ENCODE data around the gene GNAL. TPM values are rescaled to one million over a fixed set of nuclear protein-coding genes. Genes with fewer than 3 reads are reported as not detected.
A peak's percentile ranks its signal among the peaks of the same experiment; 100 is the strongest.

The GNAL gene
- total RNA-seq, 1 experiment from 2014 or later, result 24.0 TPM

DNA sequence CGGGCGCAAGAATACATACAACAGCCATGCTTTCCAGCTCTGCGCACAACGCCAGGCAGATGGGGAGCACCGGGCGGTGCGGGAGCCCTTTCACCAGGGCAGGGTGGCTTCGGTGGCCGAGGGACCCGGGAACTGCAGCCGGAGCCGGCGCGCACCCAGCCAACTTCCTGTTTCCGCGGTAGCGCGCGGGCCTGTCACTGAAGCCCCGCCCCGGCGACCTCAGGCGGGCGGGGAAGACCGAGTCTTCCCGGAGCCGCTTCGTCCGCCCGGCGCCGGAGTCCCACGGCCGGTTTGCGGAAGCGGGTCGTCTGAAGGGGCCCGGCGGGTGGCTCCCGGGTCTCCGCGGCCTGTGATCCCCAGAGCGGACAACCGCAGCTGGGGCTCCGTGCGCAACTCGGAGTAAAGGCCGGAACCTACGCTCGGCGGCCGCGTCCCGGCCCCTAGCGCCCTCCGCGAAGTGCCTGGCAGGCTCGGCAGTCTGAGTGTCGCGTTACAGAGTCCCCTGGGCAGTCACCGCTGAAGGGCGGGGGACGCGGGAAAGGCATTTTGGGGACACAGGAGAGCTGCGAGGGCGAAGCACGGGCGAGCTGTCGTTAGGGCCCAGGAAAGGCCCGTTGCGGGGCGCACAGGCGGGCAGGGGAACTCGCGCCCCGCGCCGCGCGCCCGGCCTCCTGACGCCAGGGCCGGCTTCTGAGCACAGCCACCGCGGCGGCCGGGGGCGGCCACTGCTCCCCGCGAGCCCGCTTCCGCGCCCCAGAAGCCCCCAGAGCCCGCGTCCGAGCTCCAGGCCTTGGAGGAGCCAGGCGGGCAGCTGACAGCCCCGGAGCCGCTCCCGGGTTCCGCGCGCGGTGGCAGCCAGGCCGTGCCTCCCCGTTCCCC lies 219.4 kb downstream of the GNAL start, which contains the start of gene MPPE1:
Gene MPPE1, minus strand, starts transcription at position 136 of the 879 bp plus-strand sequence. CDS start 11,053 bp downstream, outside the sequence.
- Histone ChIP-seq H4K8ac (replicated peaks; ENCODE audit: insufficient read length, low read depth, low read length) (no peak within 1 kb of the TSS), H4K5ac (ENCODE audit: insufficient read length, low read depth, low read length) (no peak within 1 kb of the TSS), H3K27me3 (ENCODE audit: insufficient read depth, low read length) (no peaks in the 10 kb centered on the region), H3K18ac (ENCODE audit: insufficient read length, low read depth, low read length) (peak within 1 kb of the TSS; percentile 11), H3K27ac (ENCODE audit: insufficient read length, low read depth, low read length) (no peak within 1 kb of the TSS), H3K9ac (ENCODE audit: extremely low read depth, insufficient read length, low read length) (peak within 1 kb of the TSS; percentile 14), H3K56ac (ENCODE audit: insufficient read length, low read depth, low read length) (no peak within 1 kb of the TSS), H2BK5ac (ENCODE audit: insufficient read length, low read length) (no peak within 1 kb of the TSS), H3T11ph (ENCODE audit: low read length) (no peak within 1 kb of the TSS), H3K79me1 (ENCODE audit: insufficient read depth, low read depth, low read length, poor library complexity, severe bottlenecking) (no peaks in the 10 kb centered on the region), H3K14ac (ENCODE audit: insufficient read depth, low read length) (peak within 1 kb of the TSS; percentile 58; the same call in 1 of the 2 replicates), H2BK15ac (ENCODE audit: low read depth, low read length) (no peak within 1 kb of the TSS), H4K91ac (ENCODE audit: insufficient read length, low read depth, low read length) (no peak within 1 kb of the TSS), H2BK20ac (ENCODE audit: low read depth, low read length, poor library complexity, severe bottlenecking) (no peak within 1 kb of the TSS), H2AFZ (ENCODE audit: low read length) (no peak within 1 kb of the TSS), H3K9me3 (ENCODE audit: control insufficient read depth, low read depth, low read length) (no peaks in the 10 kb centered on the region), H2BK12ac (ENCODE audit: insufficient read length, low read depth, low read length) (no peak within 1 kb of the TSS), H3K23me2 (ENCODE audit: insufficient read length, low read depth, low read length, poor library complexity, severe bottlenecking) (peaks cover 4% of the 10 kb centered on the region), H4K20me1 (ENCODE audit: control insufficient read depth, insufficient read depth, insufficient read length) (no peaks in the 10 kb centered on the region), H3K23ac (ENCODE audit: insufficient read length, low read depth, low read length) (no peak within 1 kb of the TSS), H2BK120ac (ENCODE audit: low read depth, low read length, poor library complexity, severe bottlenecking) (no peak within 1 kb of the TSS), H3K4me2 (ENCODE audit: insufficient read depth, insufficient read length, low read length) (peak within 1 kb of the TSS; percentile 50), H3K79me2 (ENCODE audit: insufficient read depth, low read length) (no peaks in the 10 kb centered on the region), H3K4me1 (ENCODE audit: insufficient read depth, low read length) (peaks cover 4% of the 10 kb centered on the region), H2AK5ac (ENCODE audit: insufficient read length, low read length) (no peak within 1 kb of the TSS), H3K4ac (ENCODE audit: low read depth, low read length) (no peak within 1 kb of the TSS)
- TF ChIP-seq, protein P1, sequence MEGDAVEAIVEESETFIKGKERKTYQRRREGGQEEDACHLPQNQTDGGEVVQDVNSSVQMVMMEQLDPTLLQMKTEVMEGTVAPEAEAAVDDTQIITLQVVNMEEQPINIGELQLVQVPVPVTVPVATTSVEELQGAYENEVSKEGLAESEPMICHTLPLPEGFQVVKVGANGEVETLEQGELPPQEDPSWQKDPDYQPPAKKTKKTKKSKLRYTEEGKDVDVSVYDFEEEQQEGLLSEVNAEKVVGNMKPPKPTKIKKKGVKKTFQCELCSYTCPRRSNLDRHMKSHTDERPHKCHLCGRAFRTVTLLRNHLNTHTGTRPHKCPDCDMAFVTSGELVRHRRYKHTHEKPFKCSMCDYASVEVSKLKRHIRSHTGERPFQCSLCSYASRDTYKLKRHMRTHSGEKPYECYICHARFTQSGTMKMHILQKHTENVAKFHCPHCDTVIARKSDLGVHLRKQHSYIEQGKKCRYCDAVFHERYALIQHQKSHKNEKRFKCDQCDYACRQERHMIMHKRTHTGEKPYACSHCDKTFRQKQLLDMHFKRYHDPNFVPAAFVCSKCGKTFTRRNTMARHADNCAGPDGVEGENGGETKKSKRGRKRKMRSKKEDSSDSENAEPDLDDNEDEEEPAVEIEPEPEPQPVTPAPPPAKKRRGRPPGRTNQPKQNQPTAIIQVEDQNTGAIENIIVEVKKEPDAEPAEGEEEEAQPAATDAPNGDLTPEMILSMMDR (conservative IDR thresholded peaks at IDR 0.05), result no peak
- Mint-ChIP-seq H3K27ac (peak within 1 kb of the TSS; percentile 47 to 85 (median 83); a peak in 4 of 7 replicates), H3K4me1 (peaks cover 29 to 32% of the 10 kb centered on the region in 2 experiments), H3K9me3 (no peaks in the 10 kb centered on the region), H3K4me3 (peak within 1 kb of the TSS; percentile 84 to 91), H3K27me3 (ENCODE audit: low read depth) (no peaks in the 10 kb centered on the region; the same call in 1 of the 2 replicates), H3K36me3 (ENCODE audit: insufficient read depth in 1 of 3, low read depth in 3 of 3) (no peaks in the 10 kb centered on the region; a peak in 1 of 7 replicates)
- WGBS (ENCODE audit: extremely low coverage, insufficient read length, low lambda C conversion rate), result no CpG with 5 or more reads among the region's 106 CpGs
- DNase-seq, result peak; percentile 88
